ENCODE data around the gene MRPS22. TPM values are rescaled to one million over a fixed set of nuclear protein-coding genes. Genes with fewer than 3 reads are reported as not detected.

The MRPS22 gene
- total and polyA plus RNA-seq, 8 donors = 9.6 to 75.8 (median 43.7) TPM

DNA sequence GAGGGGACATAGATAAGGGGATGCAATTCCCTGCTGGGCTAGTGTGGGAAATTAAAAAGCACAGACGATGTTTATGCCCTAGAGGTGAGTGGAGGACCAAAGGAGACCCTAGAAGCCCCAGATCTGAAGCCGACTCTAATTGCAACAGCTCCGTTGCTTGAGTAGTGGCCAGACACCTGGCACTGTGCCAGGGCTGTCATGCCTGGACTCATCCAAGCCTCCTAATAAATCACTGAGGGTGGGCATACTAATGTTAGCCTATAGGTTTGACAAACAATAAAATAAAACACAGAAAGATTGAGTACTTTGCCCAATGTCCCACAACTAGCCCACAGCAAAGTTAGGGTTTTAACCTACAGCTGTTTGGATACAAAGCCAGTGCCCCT lies 25.4 kb upstream of the MRPS22 start:
- intact Hi-C loops (cut with DNase I; ENCODE audit: low total_unique reads) = no loop called here
- H3K4me1 ChIP-seq = no peaks in the 10 kb centered on the region
- WGBS, 5 donors = 36 to 57% (median 50%) methylated on average over 3 of the region's 3 CpGs
- no peak overlapping the region for H3K27ac ChIP-seq
- DNase-seq = no peak
- no peaks in the 10 kb centered on the region for H3K36me3 ChIP-seq
- no peaks in the 10 kb centered on the region for H3K9me3 ChIP-seq
- TF ChIP-seq, protein P1, sequence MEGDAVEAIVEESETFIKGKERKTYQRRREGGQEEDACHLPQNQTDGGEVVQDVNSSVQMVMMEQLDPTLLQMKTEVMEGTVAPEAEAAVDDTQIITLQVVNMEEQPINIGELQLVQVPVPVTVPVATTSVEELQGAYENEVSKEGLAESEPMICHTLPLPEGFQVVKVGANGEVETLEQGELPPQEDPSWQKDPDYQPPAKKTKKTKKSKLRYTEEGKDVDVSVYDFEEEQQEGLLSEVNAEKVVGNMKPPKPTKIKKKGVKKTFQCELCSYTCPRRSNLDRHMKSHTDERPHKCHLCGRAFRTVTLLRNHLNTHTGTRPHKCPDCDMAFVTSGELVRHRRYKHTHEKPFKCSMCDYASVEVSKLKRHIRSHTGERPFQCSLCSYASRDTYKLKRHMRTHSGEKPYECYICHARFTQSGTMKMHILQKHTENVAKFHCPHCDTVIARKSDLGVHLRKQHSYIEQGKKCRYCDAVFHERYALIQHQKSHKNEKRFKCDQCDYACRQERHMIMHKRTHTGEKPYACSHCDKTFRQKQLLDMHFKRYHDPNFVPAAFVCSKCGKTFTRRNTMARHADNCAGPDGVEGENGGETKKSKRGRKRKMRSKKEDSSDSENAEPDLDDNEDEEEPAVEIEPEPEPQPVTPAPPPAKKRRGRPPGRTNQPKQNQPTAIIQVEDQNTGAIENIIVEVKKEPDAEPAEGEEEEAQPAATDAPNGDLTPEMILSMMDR (IDR thresholded peaks at IDR 0.05) = no peak
- TF ChIP-seq EP300 (IDR thresholded peaks at IDR 0.05) (no peak), POLR2A (IDR thresholded peaks at IDR 0.05) (no peak), POLR2AphosphoS5 (IDR thresholded peaks at IDR 0.05) (no peak)
- H3K27me3 ChIP-seq = peaks cover 0 to 61% (median 0%) of the 10 kb centered on the region in 3 donors
- no peak overlapping the region for H3K4me3 ChIP-seq

DNA sequence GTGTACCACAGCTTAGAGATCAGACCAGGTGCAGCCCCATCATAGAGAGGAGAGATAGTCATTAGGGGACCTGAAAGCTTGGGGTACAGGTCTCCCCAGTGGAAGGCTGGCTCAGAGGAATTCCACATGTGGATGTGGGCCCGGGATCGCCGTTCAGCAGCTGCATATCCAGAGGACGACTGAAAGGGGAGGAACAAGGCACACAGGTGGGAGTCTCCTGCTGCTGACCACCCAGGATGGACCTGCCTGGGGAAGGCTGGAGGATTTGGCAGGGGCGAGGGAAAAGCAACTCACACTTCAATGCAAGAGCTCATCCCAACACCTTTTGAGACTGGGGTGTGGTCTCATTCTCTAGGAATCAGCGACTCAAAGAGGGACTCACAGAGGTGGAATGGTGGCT lies 25.0 kb upstream of the MRPS22 start:
- WGBS, 5 donors = 83 to 91% (median 85%) methylated on average over 6 of the region's 6 CpGs
- Histone ChIP-seq H3K27ac (no peak overlapping the region), H3K9me3 (no peaks in the 10 kb centered on the region), H3K36me3 (no peaks in the 10 kb centered on the region), H3K27me3 (peaks cover 0 to 57% (median 0%) of the 10 kb centered on the region in 3 donors), H3K4me3 (no peak overlapping the region), H3K4me1 (no peaks in the 10 kb centered on the region)
- DNase-seq = no peak
- intact Hi-C loops (cut with DNase I; ENCODE audit: low total_unique reads) = no loop called here
- TF ChIP-seq, protein P1 (IDR thresholded peaks at IDR 0.05) = no peak
- no peak for TF ChIP-seq POLR2AphosphoS5 (IDR thresholded peaks at IDR 0.05)
- no peak for TF ChIP-seq POLR2A (IDR thresholded peaks at IDR 0.05)
- no peak for TF ChIP-seq EP300 (IDR thresholded peaks at IDR 0.05)

DNA sequence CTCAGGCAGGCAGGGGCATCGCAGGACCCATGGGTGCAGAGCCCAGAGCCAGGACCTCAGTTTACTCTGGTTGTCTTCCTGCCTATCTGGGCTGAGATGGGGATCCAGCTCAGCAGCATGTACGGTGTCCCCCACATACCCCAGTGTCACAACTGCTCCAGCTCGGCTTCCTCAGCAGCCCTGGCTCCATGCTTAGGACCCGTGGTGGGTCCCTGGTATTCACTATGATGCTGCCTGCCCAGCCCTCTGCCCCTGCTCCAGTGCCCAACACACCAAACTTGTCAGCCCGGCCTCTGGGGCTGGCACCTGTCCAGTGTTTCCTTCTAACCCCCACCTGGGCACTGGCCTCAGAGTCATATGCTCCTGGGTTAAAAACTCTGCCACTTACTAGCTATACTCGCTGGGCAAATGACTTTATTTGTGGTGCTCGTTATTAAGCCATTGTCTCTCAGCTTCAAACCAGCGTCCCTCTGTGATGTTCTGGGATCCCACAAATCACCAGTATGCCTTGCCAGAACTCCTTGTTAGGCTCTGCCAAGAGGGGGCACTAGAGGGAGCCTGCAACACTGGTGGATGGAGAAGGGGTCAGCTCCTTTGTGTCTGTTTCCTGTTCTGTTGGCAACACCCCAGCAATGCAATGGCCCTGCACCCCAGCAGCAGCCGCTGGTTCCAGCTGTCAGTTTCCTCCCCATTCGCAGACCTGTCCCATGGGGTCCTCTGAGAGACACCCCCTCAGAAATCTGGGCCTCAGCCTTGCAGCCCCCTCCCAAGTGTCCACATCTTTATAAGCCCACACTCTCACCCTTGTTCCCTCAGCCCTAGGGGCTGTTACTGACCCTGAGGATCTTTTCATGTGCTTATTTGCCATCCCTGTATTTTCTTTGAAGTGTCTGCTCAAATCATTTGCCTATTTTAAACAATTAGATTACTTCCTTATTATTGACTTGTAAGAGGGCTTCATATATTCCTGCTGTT lies 24.1 kb upstream of the MRPS22 start:
- peak in 1 of 2 donors; percentile 40 for DNase-seq
- intact Hi-C loops (cut with DNase I; ENCODE audit: low total_unique reads) = loop anchor here (10.0 kb wide), 1 partner anchor 385 kb away; no protein-coding TSS in a partner anchor
- H3K4me3 ChIP-seq = no peak overlapping the region
- WGBS, 5 donors = 53 to 70% (median 66%) methylated on average over 10 of the region's 10 CpGs
- H3K27me3 ChIP-seq = peaks cover 0 to 48% (median 0%) of the 10 kb centered on the region in 3 donors
- H3K36me3 ChIP-seq = no peaks in the 10 kb centered on the region
- no peaks in the 10 kb centered on the region for H3K4me1 ChIP-seq
- TF ChIP-seq, protein P1 (IDR thresholded peaks at IDR 0.05) = no peak
- TF ChIP-seq EP300 (IDR thresholded peaks at IDR 0.05) = no peak
- H3K27ac ChIP-seq = no peak overlapping the region
- H3K9me3 ChIP-seq = no peaks in the 10 kb centered on the region

DNA sequence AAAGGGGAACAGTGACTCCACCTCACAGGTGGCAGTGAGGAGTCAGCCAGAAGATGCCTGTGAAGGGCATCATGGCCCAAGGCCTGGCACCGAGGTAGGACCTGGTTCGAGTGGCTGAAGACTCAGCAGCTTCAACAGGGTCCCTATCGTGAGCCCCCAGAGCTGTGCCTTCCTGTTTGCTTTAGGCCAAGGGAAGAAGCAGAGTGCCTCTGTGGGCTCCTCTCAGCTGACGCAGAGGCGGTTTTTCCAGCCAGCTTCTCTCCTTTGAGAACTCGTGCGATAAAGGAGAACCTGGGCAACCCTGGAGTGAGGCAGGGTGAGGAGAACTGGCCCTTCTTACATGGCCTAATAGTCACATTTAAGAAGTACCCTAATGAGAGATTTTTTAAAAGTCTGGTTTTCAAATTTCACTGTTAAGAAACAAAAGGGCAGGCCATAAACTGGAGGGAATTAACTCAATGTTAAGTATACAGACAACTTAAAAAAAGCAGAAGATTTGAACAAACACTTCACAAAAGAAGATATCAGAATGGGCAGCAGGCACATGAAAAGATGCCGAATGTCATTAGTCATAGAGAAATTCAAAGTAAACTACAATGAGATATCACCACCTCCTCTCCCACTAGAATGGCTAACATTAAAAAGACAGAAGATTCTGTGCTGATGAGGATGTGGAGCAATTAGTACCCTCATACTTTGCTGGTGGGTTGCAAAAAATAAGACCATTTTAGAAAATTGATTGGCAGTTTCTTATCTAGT lies 23.1 kb upstream of the MRPS22 start:
- no peaks in the 10 kb centered on the region for H3K9me3 ChIP-seq
- no peak for DNase-seq
- TF ChIP-seq POLR2AphosphoS5 (IDR thresholded peaks at IDR 0.05) (no peak), POLR2A (IDR thresholded peaks at IDR 0.05) (no peak), EP300 (IDR thresholded peaks at IDR 0.05) (no peak)
- TF ChIP-seq, protein P1 (IDR thresholded peaks at IDR 0.05) = no peak
- intact Hi-C loops (cut with DNase I; ENCODE audit: low total_unique reads) = loop anchor here (10.0 kb wide), 1 partner anchor 386 kb away; no protein-coding TSS in a partner anchor
- no peak overlapping the region for H3K4me3 ChIP-seq
- no peaks in the 10 kb centered on the region for H3K36me3 ChIP-seq
- H3K4me1 ChIP-seq = no peaks in the 10 kb centered on the region
- WGBS, 5 donors = 59 to 72% (median 67%) methylated on average over 8 of the region's 8 CpGs
- H3K27me3 ChIP-seq = peaks cover 0 to 38% (median 0%) of the 10 kb centered on the region in 3 donors
- H3K27ac ChIP-seq = no peak overlapping the region

Data from stomach (tissue), 9 donors.